GM12878 (cell line): ENCODE results near the gene THAP3. TPM values are rescaled to one million over a fixed set of nuclear protein-coding genes. Genes with fewer than 3 reads are reported as not detected.

Source experiments
- BCL3 ChIP-seq: IDR thresholded peaks from 2 replicates; pipeline ENCODE4 v1.6.1; 2011; ENCODE audit warnings: borderline replicate concordance, low read depth, mild to moderate bottlenecking, moderate library complexity, low read length; ENCODE audit not compliant: insufficient read depth, poor library complexity, severe bottlenecking
- BRCA1 ChIP-seq: IDR thresholded peaks from 2 replicates; pipeline ENCODE4 v1.6.1; 2011; ENCODE audit warnings: low read depth, low read length, improper control_type of control experiment
- CEBPZ ChIP-seq: fragments of 150-350 bp; IDR thresholded peaks from 2 replicates; pipeline ENCODE4 v1.6.1; 2016; ENCODE audit warnings: low read depth, low read length
- CREB1 ChIP-seq: IDR thresholded peaks from 2 replicates; pipeline ENCODE4 v1.6.1; 2012; ENCODE audit warnings: low read depth, mild to moderate bottlenecking, inconsistent platforms
- E2F4 ChIP-seq: IDR thresholded peaks from 2 replicates; pipeline ENCODE4 v1.6.1; 2012; ENCODE audit warnings: low read depth, low read length, improper control_type of control experiment
- ELK1 ChIP-seq: IDR thresholded peaks from 2 replicates; pipeline ENCODE4 v1.6.1; 2012; ENCODE audit warnings: low read depth, low read length, improper control_type of control experiment
- FOS ChIP-seq: IDR thresholded peaks from 3 replicates; pipeline ENCODE4 v1.6.1; 2011; ENCODE audit warnings: borderline replicate concordance; ENCODE audit not compliant: insufficient read length; ENCODE audit errors: extremely low read depth
- MYC ChIP-seq: IDR thresholded peaks from 2 replicates; pipeline ENCODE4 v1.6.1; 2011; ENCODE audit warnings: mild to moderate bottlenecking, low read length, moderate library complexity, inconsistent platforms; ENCODE audit not compliant: insufficient read depth, insufficient replicate concordance, insufficient read length, severe bottlenecking
- NBN ChIP-seq: fragments of 450-650 bp; IDR thresholded peaks from 2 replicates; pipeline ENCODE4 v1.6.1; 2016
- NFYA ChIP-seq: IDR thresholded peaks from 2 replicates; pipeline ENCODE4 v1.6.1; 2011; ENCODE audit warnings: low read depth, mild to moderate bottlenecking, low read length, improper control_type of control experiment, borderline replicate concordance
- NFYB ChIP-seq: IDR thresholded peaks from 2 replicates; pipeline ENCODE4 v1.6.1; 2011; ENCODE audit warnings: low read depth, mild to moderate bottlenecking, low read length, improper control_type of control experiment, moderate library complexity; ENCODE audit not compliant: insufficient read depth
- NR2F1 ChIP-seq: fragments of 450-650 bp; conservative IDR thresholded peaks from 2 replicates; pipeline ENCODE4 v1.6.1; 2017; ENCODE audit warnings: mild to moderate bottlenecking
- POLR2A ChIP-seq: IDR thresholded peaks from 2 replicates; pipeline ENCODE4 v1.6.1; 2011; ENCODE audit warnings: low read depth, mild to moderate bottlenecking, low read length
- RAD51 ChIP-seq: fragments of 450-650 bp; IDR thresholded peaks from 2 replicates; pipeline ENCODE4 v1.6.1; 2016; ENCODE audit warnings: moderate library complexity, mild to moderate bottlenecking, inconsistent platforms
- SIX5 ChIP-seq: IDR thresholded peaks from 2 replicates; pipeline ENCODE4 v1.6.1; 2011; ENCODE audit warnings: mild to moderate bottlenecking, low read depth, low read length, moderate library complexity; ENCODE audit not compliant: severe bottlenecking
- SMC3 ChIP-seq: IDR thresholded peaks from 2 replicates; pipeline ENCODE4 v1.6.1; 2011; ENCODE audit warnings: low read length, improper control_type of control experiment, borderline replicate concordance
- TBL1XR1 ChIP-seq: IDR thresholded peaks from 2 replicates; pipeline ENCODE4 v1.6.1; 2012; ENCODE audit warnings: low read depth, low read length, improper control_type of control experiment
- ZBTB33 ChIP-seq: fragments of 450-650 bp; IDR thresholded peaks from 2 replicates; pipeline ENCODE4 v1.6.1; 2017; ENCODE audit warnings: mild to moderate bottlenecking
- ZNF217 ChIP-seq: fragments of 450-650 bp; IDR thresholded peaks from 2 replicates; pipeline ENCODE4 v1.6.1; 2017; ENCODE audit warnings: antibody characterized with exemption, mild to moderate bottlenecking
- polyA plus RNA-seq, 11 experiments: library from polyadenylated mRNA; depleted of rRNA in 4 of 11; unstranded in 6 of 11; stranded (reverse) in 5 of 11; fragments of >200 nt; fragmentation: Nextera tagmentation in 4 of 11; fragmentation: Illumina TruSeq in 1 of 11; extraction: Ambion mirVana in 4 of 11; extraction: Trizol in 1 of 11; gene quantifications; 1 replicate in 1 of 11; 2 replicates in 10 of 11; pipeline versions ENCODE4 v1.2.1 to v1.2.3, GENCODE V29; 2011 to 2016; ENCODE audit warnings: inconsistent platforms in 2 of 11, missing spikeins in 2 of 11, low read depth in 1 of 11
- total RNA-seq, 4 experiments: library from RNA; depleted of rRNA in 3 of 4; stranded (reverse); fragments of >200 nt in 3 of 4; fragmentation: Illumina TruSeq in 1 of 4; extraction: Trizol in 1 of 4; gene quantifications; 2 replicates each; pipeline versions ENCODE4 v1.2.1 to v1.2.3, GENCODE V29; 2013 to 2021

Gene THAP3
- total and polyA plus RNA-seq, 10 of the 15 experiments (the other 5 are each of a cell fraction or from before 2014, with no cell fraction given): 1.5 to 19.5 (median 11.9) TPM

- TF ChIP-seq E2F4: no peak
- TF ChIP-seq BRCA1: no peak
- TF ChIP-seq SIX5: no peak
- no peak for TF ChIP-seq NBN
- no peak for TF ChIP-seq RAD51
- TF ChIP-seq NFYA: no peak
- peak; percentile 99 for TF ChIP-seq POLR2A
- peak; percentile 65; the same call in 1 of the 2 replicates for TF ChIP-seq NFYB
- TF ChIP-seq TBL1XR1: peak; percentile 25; the same call in 1 of the 2 replicates
- TF ChIP-seq ELK1: peak; percentile 60
- no peak for TF ChIP-seq SMC3
- peak; percentile 93 for TF ChIP-seq CREB1
- TF ChIP-seq ZNF217: no peak
- TF ChIP-seq NR2F1: peak; percentile 96
- TF ChIP-seq ZBTB33: peak; percentile 68; the same call in 1 of the 2 replicates
- no peak for TF ChIP-seq BCL3
- no peak for TF ChIP-seq FOS
- peak; percentile 29 for TF ChIP-seq MYC
- no peak for TF ChIP-seq CEBPZ
These were observed 45.1 kb upstream of the THAP3 start, which contains the start of gene ZBTB48 (continued) for GRCh38 chr1:6579374-6580118.
